Smooth muscle cell (in vitro differentiated cells): ENCODE results near the gene SSBP4. TPM values are rescaled to one million over a fixed set of nuclear protein-coding genes. Genes with fewer than 3 reads are reported as not detected.
"Not testable (repeated sequence)": the region's sequence is repeated elsewhere in the genome, so short reads cannot be mapped to it uniquely, and the experiment has no call there.

Experiments used
- DNase-seq: peaks from one replicate; lab custom pipeline; 2025; ENCODE audit not compliant: unreplicated experiment; lab: John Stamatoyannopoulos, UW
- H2AFZ ChIP-seq: fragments of 200-600 bp; sonication (generic); 2 replicates; pipeline ENCODE4 v1.6.0; 2016; ENCODE audit warnings: antibody characterized with exemption, low read depth, mild to moderate bottlenecking
- H3F3A ChIP-seq: fragments of 200-600 bp; sonication (generic); 2 replicates; pipeline ENCODE4 v1.6.0; 2017; ENCODE audit warnings: antibody characterized with exemption, low read depth
- H3K27ac ChIP-seq: fragments of 200-600 bp; sonication (generic); 2 replicates; pipeline ENCODE4 v1.5.1; 2016; ENCODE audit warnings: low read depth, mild to moderate bottlenecking
- H3K27me3 ChIP-seq: fragments of 200-600 bp; sonication (generic); 2 replicates; pipeline ENCODE4 v1.6.1; 2016; ENCODE audit warnings: low read depth, mild to moderate bottlenecking
- H3K36me3 ChIP-seq: fragments of 200-600 bp; sonication (generic); 2 replicates; pipeline ENCODE4 v1.5.1; 2016; ENCODE audit warnings: low read depth
- H3K4me1 ChIP-seq: fragments of 200-600 bp; sonication (generic); 2 replicates; pipeline ENCODE4 v1.5.1; 2016; ENCODE audit warnings: low read depth
- H3K4me2 ChIP-seq: fragments of 200-600 bp; sonication (generic); 2 replicates; pipeline ENCODE4 v1.6.0; 2016; ENCODE audit warnings: mild to moderate bottlenecking
- H3K4me3 ChIP-seq: fragments of 200-600 bp; sonication (generic); 2 replicates; pipeline ENCODE4 v1.5.1; 2016; ENCODE audit warnings: mild to moderate bottlenecking
- H3K79me2 ChIP-seq: fragments of 200-600 bp; sonication (generic); 2 replicates; pipeline ENCODE4 v1.6.0; 2016; ENCODE audit warnings: low read depth, mild to moderate bottlenecking
- H3K9ac ChIP-seq: fragments of 200-600 bp; sonication (generic); 2 replicates; pipeline ENCODE4 v1.6.0; 2016; ENCODE audit warnings: low read depth
- H3K9me3 ChIP-seq: fragments of 200-600 bp; sonication (generic); replicated peaks from 2 replicates; pipeline ENCODE4 v1.5.1; 2016; ENCODE audit warnings: low read depth
- H4K20me1 ChIP-seq: fragments of 200-600 bp; sonication (generic); 2 replicates; pipeline ENCODE4 v1.6.0; 2016; ENCODE audit warnings: low read depth
- WGBS: methylation state at CpG from one replicate; pipeline ENCODE4 v1.1.7; 2016; ENCODE audit warnings: low lambda C conversion rate; 5-methylcytosine and 5-hydroxymethylcytosine counted together
- polyA plus RNA-seq: library from polyadenylated mRNA; unstranded; fragments of >200 nt; fragmentation: Nextera tagmentation; extraction: Ambion mirVana; gene quantifications from 2 replicates; pipeline ENCODE4 v1.2.1, GENCODE V29; 2016
- total RNA-seq: library from RNA; depleted of rRNA; stranded (reverse); fragments of >200 nt; gene quantifications from 2 replicates; pipeline ENCODE4 v1.2.3, GENCODE V29; 2014
- TF ChIP-seq, protein P1 (sequence below): fragments of 200-600 bp; sonication (generic); IDR thresholded peaks from 2 replicates; pipeline ENCODE4 v1.5.1; 2017; ENCODE audit warnings: borderline replicate concordance, mild to moderate bottlenecking, antibody characterized with exemption; ENCODE audit not compliant: insufficient read depth, poor library complexity, severe bottlenecking

SSBP4 gene
- total and polyA plus RNA-seq, 2 experiments from 2014 or later: 44.1 to 124 TPM

GRCh38 chr19:18379803-18380747, 39.1 kb upstream of the SSBP4 start:
- Histone ChIP-seq H3F3A (peaks cover 8% of the 10 kb centered on the region), H3K27me3 (no peaks in the 10 kb centered on the region), H3K4me1 (peaks cover 3% of the 10 kb centered on the region), H3K4me2 (no peak overlapping the region), H3K36me3 (no peaks in the 10 kb centered on the region), H3K27ac (no peak overlapping the region), H3K4me3 (no peak overlapping the region), H4K20me1 (no peaks in the 10 kb centered on the region), H3K9ac (no peak overlapping the region), H2AFZ (no peak overlapping the region), H3K9me3 (no peaks in the 10 kb centered on the region), H3K79me2 (no peaks in the 10 kb centered on the region)
- DNase-seq: no peak
- TF ChIP-seq, protein P1, sequence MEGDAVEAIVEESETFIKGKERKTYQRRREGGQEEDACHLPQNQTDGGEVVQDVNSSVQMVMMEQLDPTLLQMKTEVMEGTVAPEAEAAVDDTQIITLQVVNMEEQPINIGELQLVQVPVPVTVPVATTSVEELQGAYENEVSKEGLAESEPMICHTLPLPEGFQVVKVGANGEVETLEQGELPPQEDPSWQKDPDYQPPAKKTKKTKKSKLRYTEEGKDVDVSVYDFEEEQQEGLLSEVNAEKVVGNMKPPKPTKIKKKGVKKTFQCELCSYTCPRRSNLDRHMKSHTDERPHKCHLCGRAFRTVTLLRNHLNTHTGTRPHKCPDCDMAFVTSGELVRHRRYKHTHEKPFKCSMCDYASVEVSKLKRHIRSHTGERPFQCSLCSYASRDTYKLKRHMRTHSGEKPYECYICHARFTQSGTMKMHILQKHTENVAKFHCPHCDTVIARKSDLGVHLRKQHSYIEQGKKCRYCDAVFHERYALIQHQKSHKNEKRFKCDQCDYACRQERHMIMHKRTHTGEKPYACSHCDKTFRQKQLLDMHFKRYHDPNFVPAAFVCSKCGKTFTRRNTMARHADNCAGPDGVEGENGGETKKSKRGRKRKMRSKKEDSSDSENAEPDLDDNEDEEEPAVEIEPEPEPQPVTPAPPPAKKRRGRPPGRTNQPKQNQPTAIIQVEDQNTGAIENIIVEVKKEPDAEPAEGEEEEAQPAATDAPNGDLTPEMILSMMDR: no peak
- WGBS: 81% methylated on average over 22 of the region's 22 CpGs

DNA sequence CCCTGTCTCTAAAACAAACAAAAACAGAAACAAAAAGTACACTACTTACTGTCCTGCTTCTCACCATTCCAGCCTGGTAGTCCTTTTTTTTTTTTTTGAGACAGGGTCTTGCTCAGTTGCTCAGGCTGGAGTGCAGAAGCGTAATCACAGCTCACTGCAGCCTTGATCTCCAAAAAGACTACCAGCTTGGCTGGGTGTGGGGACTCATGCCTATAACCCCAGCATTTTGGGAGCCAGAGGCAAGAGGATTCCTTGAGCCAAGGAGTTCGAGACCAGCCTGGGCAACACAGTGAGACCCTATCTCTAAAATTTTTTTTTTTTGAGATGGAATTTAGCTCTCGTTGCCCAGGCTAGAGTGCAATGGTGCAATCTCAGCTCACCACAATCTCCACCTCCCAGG, 38.4 kb upstream of the SSBP4 start:
- H3K4me3 ChIP-seq: no peak overlapping the region
- no peak overlapping the region for H3K27ac ChIP-seq
- H3F3A ChIP-seq: peaks cover 10% of the 10 kb centered on the region
- no peaks in the 10 kb centered on the region for H4K20me1 ChIP-seq
- H2AFZ ChIP-seq: no peak overlapping the region
- no peak overlapping the region for H3K9ac ChIP-seq
- 80% methylated on average over 3 of the region's 3 CpGs for WGBS
- no peak overlapping the region for H3K4me2 ChIP-seq
- H3K36me3 ChIP-seq: no peaks in the 10 kb centered on the region
- no peak for DNase-seq
- no peaks in the 10 kb centered on the region for H3K27me3 ChIP-seq
- H3K79me2 ChIP-seq: no peaks in the 10 kb centered on the region
- no peaks in the 10 kb centered on the region for H3K9me3 ChIP-seq
- TF ChIP-seq, protein P1: no peak
- peaks cover 7% of the 10 kb centered on the region for H3K4me1 ChIP-seq

DNA sequence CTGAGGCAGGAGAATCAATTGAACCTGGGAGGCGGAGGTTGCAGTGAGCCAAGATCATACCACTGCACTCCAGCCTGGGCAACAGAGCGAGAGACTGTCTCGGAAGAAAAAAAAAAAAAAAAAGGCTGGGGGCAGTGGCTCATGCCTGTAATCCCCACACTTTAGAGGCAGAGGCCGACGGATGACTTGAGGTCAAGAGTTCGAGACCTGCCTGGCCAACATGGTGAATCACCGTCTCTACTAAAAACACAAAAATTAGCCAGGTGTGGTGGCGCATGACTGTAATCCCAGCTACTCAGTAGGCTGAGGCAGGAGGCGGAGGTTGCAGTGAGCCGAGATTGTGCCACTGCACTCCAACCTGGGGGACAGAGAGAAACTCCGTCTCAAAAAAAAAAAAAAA, 35.6 kb upstream of the SSBP4 start:
- not testable (repeated sequence) for H3K27me3 ChIP-seq, H3K4me1 ChIP-seq, H4K20me1 ChIP-seq, H3F3A ChIP-seq, H3K36me3 ChIP-seq, H3K4me3 ChIP-seq, DNase-seq, H3K9me3 ChIP-seq, H2AFZ ChIP-seq, H3K9ac ChIP-seq, H3K79me2 ChIP-seq, H3K27ac ChIP-seq, H3K4me2 ChIP-seq
- WGBS: 89% methylated on average over 11 of the region's 11 CpGs

DNA sequence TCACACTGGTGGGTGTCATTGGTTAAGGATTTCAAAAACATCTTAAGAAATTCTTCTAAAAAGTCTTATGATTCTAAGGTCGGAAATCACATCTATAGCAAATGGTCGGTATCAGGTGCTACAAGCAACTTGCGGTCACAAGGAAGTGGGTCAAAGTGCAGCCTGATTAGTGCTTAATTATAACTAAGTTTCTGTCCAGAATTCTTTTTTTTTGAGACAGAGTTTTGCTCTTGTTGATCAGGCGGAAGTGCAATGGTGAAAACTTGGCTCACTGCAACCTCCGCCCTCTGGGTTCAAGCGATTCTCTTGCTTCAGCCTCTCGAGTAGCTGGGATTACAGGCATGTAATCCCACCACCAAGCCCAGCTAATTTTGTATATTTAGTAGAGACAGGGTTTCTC, 34.4 kb upstream of the SSBP4 start:
- H3K9ac ChIP-seq: no peak overlapping the region
- H3K36me3 ChIP-seq: no peaks in the 10 kb centered on the region
- 88% methylated on average over 7 of the region's 7 CpGs for whole genome bisulfite sequencing
- no peaks in the 10 kb centered on the region for H3K27me3 ChIP-seq
- H3K4me2 ChIP-seq: no peak overlapping the region
- H3K9me3 ChIP-seq: no peaks in the 10 kb centered on the region
- peaks cover 2% of the 10 kb centered on the region for H3K79me2 ChIP-seq
- H3K4me3 ChIP-seq: no peak overlapping the region
- peaks cover 7% of the 10 kb centered on the region for H3K4me1 ChIP-seq
- TF ChIP-seq, protein P1: no peak
- DNase-seq: no peak
- peak overlapping the region; percentile 15 for H3K27ac ChIP-seq
- H3F3A ChIP-seq: peaks cover 9% of the 10 kb centered on the region
- H2AFZ ChIP-seq: no peak overlapping the region
- no peaks in the 10 kb centered on the region for H4K20me1 ChIP-seq
